ENCODE data around the gene DCAF10. TPM values are rescaled to one million over a fixed set of nuclear protein-coding genes. Genes with fewer than 3 reads are reported as not detected.
"Not testable (repeated sequence)": the region's sequence is repeated elsewhere in the genome, so short reads cannot be mapped to it uniquely, and the experiment has no call there.

DCAF10 gene, protein sequence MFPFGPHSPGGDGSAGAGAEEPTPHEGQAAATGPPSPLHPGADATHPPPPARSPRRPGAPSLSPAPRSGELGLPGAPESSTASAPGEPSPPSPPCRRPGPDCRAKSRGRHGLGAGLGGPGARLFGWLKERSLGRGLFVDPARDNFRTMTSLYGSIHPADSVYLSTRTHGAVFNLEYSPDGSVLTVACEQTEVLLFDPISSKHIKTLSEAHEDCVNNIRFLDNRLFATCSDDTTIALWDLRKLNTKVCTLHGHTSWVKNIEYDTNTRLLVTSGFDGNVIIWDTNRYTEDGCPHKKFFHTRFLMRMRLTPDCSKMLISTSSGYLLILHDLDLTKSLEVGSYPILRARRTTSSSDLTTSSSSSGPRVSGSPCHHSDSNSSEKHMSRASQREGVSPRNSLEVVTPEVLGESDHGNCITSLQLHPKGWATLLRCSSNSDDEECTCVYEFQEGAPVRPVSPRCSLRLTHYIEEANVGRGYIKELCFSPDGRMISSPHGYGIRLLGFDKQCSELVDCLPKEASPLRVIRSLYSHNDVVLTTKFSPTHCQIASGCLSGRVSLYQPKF
- total RNA-seq = 22.3 TPM
- long read RNA-seq, transcript DCAF10-202 (7 exons, 3,862 nt) = major isoform, 6 of 21 reads
- long read RNA-seq, partial matches to known transcripts = 0 of 21 reads
- long read RNA-seq, other reads (novel, unspliced or antisense) = 15 of 21 reads

DNA sequence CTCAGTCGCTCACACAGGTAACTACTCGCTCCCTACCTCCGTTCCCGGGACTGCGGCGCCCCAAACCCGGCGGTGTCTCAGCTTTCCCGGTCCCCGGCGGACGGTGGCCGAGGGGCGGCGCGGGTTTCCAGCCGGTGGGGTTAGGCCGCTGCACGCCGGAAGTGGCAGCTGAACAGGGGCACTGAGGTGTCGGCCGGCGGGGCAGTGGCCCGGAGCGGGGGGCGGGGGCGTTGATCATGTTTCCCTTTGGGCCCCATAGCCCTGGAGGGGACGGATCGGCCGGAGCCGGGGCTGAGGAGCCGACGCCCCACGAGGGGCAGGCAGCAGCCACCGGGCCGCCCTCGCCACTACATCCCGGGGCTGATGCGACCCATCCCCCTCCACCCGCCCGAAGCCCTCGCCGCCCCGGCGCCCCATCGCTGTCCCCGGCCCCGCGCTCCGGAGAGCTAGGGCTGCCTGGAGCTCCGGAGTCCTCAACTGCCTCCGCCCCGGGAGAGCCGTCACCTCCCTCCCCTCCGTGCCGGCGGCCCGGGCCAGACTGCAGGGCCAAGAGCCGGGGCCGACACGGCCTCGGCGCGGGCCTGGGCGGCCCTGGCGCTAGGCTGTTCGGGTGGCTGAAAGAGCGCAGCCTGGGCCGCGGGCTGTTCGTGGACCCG, at the start of gene DCAF10:
DCAF10 (plus strand) TSS at position 167 of the 656 bp plus-strand sequence; CDS start at position 237, 70 bp downstream.
- DNase-seq (ENCODE audit: missing footprints) = peak; percentile 94
- intact Hi-C loops (cut with DNase I) = loop anchor here (2.0 to 10.0 kb wide), 3 partner anchors 16 to 284 kb away; partner anchors contain the start of genes EXOSC3 and SLC25A51
- ATAC-seq = peak; percentile 97

DNA sequence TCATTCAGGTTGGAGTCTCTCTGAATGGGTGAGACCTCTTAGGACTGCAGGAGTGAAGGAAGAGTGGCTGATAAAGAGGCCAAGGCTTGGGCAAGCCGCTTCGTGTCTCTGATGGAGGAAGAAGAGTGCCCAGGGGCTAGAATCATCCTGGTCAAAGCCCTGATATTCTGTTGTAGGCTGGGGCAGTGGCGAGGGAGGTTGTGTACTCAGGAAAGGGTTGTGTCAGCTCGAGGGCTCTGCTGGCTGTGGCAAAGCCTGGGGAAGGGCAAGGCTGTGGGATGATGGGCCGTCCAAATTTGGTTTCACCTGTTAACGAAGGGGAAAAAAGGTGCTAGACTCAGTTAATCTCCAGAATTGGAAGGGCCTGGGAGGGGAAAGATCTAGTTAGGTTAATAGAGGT, 49.4 kb upstream of the DCAF10 start:
- no peak for DNase-seq (ENCODE audit: missing footprints)
- no peak for ATAC-seq
- intact Hi-C loops (cut with DNase I) = no loop called here

DNA sequence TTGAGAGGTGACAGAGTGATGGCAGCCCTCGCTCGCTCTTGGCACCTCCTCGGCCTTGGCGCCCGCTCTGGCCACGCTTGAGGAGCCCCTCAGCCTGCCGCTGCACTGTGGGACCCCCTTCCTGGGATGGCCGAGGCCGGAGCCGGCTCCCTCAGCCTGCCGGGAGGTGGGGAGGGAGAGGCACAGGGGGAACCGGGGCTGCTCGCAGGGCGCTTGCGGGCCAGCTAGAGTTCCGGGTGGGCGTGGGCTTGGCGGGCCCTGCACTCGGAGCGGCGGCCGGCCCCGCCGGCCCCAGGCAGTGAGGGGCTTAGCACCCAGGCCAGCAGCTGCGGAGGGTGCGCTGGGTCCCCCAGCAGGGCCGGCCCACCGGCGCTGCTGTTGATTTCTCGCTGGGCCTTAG, 48.9 kb upstream of the DCAF10 start:
- DNase-seq (ENCODE audit: missing footprints); intact Hi-C loops (cut with DNase I): not testable (repeated sequence)

GRCh38 chr9:37752112-37752511, 48.5 kb upstream of the DCAF10 start:
- intact Hi-C loops (cut with DNase I); DNase-seq (ENCODE audit: missing footprints); ATAC-seq: not testable (repeated sequence)

More for the DNA sequence above, 48.9 kb upstream of the DCAF10 start:
- not testable (repeated sequence) for ATAC-seq

DNA sequence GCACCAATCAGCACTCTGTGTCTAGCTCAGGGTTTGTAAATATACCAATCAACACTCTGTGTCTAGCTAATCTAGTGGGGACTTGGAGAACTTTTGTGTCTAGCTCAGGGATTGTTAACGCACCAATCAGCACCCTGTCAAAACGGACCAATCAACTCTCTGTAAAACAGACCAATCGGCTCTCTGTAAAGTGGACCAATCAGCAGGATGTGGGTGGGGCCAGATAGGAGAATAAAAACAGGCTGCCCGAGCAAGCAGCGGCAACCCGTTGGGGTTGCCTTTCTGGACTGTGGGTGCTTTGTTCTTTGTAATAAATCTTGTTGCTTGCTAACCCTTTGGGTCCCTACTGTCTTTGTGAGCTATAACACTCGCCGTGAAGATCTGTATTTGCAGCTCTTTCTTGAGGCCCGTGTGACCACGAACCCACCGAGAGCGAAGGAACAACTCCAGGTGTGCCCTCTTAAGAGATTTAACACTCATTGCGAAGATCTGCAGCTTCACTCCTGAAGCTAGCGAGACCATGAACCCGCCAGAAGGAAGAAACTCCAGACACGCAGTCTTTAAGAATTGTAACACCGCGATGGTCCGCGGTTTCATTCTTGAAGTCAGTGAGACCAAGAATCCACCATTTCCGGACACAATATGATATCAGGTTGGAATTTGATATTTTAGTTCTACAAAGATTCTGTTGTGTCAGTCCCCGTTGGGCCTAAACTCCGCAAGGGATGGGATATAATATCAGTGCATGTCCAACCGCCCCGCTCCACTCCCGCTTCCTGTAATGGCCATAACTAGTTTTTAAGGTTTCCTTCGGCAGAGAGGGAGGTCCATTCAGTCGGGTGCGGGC, 47.7 kb upstream of the DCAF10 start:
- ATAC-seq = peak; percentile 7

DNA sequence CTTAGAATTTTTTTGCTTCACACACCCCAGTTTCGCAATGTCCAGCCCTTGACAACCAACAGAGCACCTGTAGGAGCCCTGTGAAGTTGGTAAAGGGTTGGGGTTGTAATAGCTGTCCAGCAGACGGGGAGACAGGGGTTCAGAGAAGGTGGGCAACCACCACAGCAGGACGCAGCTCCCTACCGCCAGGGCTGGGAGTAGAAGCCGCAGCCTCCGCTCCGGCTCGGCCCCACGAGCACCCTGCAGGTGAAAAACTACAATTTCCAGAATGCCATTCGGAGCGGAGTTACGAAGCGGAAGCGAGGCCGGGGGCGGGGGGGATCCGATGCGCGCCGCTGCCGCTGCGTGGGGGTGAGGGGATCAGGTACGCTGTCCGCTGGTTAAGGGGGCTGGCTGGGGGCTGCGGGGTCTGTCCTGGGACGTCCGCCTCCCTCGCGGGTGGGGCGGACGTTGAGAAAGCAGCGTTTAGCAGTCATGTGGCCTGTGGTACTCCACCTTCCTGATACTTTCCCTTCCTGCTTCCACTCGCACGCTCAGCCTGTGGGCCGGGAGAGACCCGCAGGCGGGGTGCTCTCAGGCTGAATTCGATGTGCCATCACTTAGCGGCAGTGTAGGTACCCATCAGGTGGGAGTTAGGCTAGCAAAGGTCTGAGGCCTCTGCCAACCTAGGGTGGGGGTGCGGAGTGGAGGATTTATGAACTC, 47.0 kb upstream of the DCAF10 start, which contains the start of gene TRMT10B:
TRMT10B (plus strand) TSS at position 317 of the 702 bp plus-strand sequence. CDS start 8,127 bp downstream, outside the sequence.
- DNase-seq (ENCODE audit: missing footprints) = peak; percentile 87
- ATAC-seq = peak; percentile 93
- intact Hi-C loops (cut with DNase I) = no loop called here

More for the DNA sequence above, 47.7 kb upstream of the DCAF10 start:
- intact Hi-C loops (cut with DNase I) = no loop called here
- no peak for DNase-seq (ENCODE audit: missing footprints)

DNA sequence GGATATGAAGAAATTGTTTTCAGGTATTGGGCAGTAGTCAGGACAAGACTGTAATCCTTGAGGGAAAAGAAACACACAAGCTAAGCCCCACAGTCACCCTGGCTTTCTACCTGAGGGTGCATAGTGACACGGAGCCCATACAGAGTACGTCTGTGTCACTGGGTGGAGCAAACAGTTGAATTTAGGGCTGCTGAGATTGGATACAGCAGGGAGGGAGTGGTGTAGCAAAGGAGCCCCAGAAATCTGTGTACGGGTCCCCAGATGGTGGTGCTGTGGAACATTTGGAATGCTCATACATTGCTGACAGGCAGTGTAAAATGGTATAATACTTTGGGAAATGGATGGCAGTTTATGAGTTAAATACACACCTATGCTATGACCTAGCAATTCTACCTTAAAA, 41.9 kb upstream of the DCAF10 start:
- intact Hi-C loops (cut with DNase I) = no loop called here
- ATAC-seq = no peak
- no peak for DNase-seq (ENCODE audit: missing footprints)

GRCh38 chr9:37760416-37761161, 40.0 kb upstream of the DCAF10 start:
- DNase-seq (ENCODE audit: missing footprints) = no peak
- ATAC-seq = no peak
- intact Hi-C loops (cut with DNase I) = no loop called here

DNA sequence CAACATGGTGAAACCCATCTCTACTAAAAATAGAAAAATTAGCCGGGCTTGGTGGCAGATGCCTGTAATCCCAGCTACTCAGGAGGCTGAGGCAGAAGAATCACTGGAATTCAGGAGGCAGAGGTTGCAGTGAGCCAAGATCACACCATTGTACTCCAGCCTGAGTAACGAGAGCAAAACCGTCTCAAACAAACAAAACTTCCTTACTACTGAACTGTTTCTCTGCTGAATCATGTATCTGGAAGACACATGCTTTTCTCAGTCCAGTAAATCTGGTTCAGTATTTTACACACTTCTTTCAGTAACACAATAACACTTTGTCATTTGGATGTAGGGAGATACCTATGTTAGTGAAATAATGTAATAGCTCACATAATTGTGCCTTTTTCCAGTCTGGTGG, 39.1 kb upstream of the DCAF10 start:
- intact Hi-C loops (cut with DNase I) = no loop called here
- DNase-seq (ENCODE audit: missing footprints) (no peak), ATAC-seq (no peak)

DNA sequence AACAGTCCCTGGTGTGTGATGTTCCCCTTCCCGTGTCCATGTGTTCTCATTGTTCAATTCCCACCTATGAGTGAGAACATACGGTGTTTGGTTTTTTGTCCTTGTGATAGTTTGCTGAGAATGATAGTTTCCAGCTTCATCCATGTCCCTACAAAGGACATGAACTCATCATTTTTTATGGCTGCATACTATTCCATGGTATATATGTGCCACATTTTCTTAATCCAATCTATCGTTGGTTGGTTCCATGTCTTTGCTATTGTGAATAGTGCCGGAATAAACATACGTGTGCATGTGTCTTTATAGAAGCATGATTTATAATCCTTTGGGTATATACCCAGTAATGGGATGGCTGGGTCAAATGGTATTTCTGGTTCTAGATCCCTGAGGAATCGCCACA, 35.3 kb upstream of the DCAF10 start:
- intact Hi-C loops (cut with DNase I); DNase-seq (ENCODE audit: missing footprints); ATAC-seq: not testable (repeated sequence)

- ATAC-seq (no peak), DNase-seq (ENCODE audit: missing footprints) (no peak)
- intact Hi-C loops (cut with DNase I) = no loop called here
Measured at GRCh38 chr9:37769306-37769705, 31.3 kb upstream of the DCAF10 start.

GRCh38 chr9:37769995-37770394, 30.6 kb upstream of the DCAF10 start:
- no peak for DNase-seq (ENCODE audit: missing footprints)
- no peak for ATAC-seq
- intact Hi-C loops (cut with DNase I) = no loop called here

- no peak for ATAC-seq
- no peak for DNase-seq (ENCODE audit: missing footprints)
- intact Hi-C loops (cut with DNase I) = no loop called here
Measured at GRCh38 chr9:37775216-37775919, 25.2 kb upstream of the DCAF10 start.

DNA sequence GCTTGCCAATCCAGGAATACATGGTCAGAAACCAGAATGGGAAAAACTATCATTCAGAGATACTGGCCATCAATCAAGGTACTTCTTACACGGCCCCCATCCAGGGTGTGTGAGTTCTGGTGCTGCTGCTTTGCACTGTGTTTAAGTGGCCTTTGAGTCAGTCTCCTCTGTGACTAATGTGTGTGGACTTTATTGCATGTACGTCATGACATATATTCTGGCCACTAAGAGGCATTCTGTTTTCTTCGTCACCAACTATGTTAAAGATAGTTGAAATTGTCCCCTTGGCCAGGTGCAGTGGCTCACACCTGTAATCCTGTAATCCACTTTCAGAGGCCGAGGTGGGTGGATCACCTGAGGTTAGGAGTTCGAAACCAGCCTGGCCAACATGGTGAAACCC, 24.3 kb upstream of the DCAF10 start:
- ATAC-seq = no peak
- DNase-seq (ENCODE audit: missing footprints) = no peak
- intact Hi-C loops (cut with DNase I) = no loop called here

DNA sequence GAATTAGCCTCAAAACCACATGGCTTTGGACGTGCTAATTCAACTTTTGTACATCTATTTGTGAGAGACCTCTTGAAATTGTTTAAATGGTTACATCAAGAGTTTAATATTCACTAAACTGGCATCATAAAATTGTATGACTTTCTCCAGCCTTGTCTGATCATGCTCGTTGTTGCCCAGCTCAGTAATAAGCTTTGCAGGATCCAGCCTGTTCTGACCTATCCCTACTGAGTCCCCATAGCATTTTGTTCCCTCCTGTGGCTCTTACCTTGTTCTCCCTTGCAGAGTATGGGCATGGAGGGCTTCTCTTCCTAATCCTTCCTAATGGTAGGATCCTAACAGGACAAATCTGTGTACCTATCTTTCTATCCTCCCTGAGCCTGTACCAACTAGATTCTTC, 22.1 kb upstream of the DCAF10 start:
- ATAC-seq (no peak), DNase-seq (ENCODE audit: missing footprints) (no peak)
- intact Hi-C loops (cut with DNase I) = no loop called here

- ATAC-seq (no peak), DNase-seq (ENCODE audit: missing footprints) (no peak)
- intact Hi-C loops (cut with DNase I) = loop anchor here (2.0 to 10.0 kb wide), 3 partner anchors 17 to 611 kb away; partner anchors contain the start of genes ALDH1B1, DCAF10 and TOMM5
Measured at GRCh38 chr9:37784291-37784615, 16.3 kb upstream of the DCAF10 start.
